ENCODE measurements around the gene BLVRB. TPM values are rescaled to one million over a fixed set of nuclear protein-coding genes. Genes with fewer than 3 reads are reported as not detected.

The BLVRB gene
- total and polyA plus RNA-seq, 8 donors = 54.3 to 561 (median 252) TPM

GRCh38 chr19:40418040-40418439 is 47.5 kb downstream of the BLVRB start:
- H3K9me3 ChIP-seq = no peaks in the 10 kb centered on the region
- H3K4me1 ChIP-seq = peaks cover 26 to 45% (median 32%) of the 10 kb centered on the region in 4 donors
- peaks cover 8 to 9% (median 9%) of the 10 kb centered on the region in 4 donors for H3K36me3 ChIP-seq
- TF ChIP-seq, protein P1, sequence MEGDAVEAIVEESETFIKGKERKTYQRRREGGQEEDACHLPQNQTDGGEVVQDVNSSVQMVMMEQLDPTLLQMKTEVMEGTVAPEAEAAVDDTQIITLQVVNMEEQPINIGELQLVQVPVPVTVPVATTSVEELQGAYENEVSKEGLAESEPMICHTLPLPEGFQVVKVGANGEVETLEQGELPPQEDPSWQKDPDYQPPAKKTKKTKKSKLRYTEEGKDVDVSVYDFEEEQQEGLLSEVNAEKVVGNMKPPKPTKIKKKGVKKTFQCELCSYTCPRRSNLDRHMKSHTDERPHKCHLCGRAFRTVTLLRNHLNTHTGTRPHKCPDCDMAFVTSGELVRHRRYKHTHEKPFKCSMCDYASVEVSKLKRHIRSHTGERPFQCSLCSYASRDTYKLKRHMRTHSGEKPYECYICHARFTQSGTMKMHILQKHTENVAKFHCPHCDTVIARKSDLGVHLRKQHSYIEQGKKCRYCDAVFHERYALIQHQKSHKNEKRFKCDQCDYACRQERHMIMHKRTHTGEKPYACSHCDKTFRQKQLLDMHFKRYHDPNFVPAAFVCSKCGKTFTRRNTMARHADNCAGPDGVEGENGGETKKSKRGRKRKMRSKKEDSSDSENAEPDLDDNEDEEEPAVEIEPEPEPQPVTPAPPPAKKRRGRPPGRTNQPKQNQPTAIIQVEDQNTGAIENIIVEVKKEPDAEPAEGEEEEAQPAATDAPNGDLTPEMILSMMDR (IDR thresholded peaks at IDR 0.05) = no peak
- TF ChIP-seq POLR2AphosphoS5 (IDR thresholded peaks at IDR 0.05) (no peak), EP300 (IDR thresholded peaks at IDR 0.05) (no peak)
- no peaks in the 10 kb centered on the region for H3K27me3 ChIP-seq
- WGBS, 5 donors = 82 to 96% (median 92%) methylated on average over 3 of the region's 3 CpGs
- H3K27ac ChIP-seq = peak overlapping the region in 4 of 5 donors; percentile 61 to 81 (median 80)
- intact Hi-C loops (cut with DNase I; ENCODE audit: low total_unique reads) = no loop called here
- DNase-seq = no peak
- H3K4me3 ChIP-seq = no peak overlapping the region

GRCh38 chr19:40417643-40417981 is 47.9 kb downstream of the BLVRB start:
- intact Hi-C loops (cut with DNase I; ENCODE audit: low total_unique reads) = no loop called here
- Histone ChIP-seq H3K4me3 (no peak overlapping the region), H3K27me3 (no peaks in the 10 kb centered on the region), H3K9me3 (no peaks in the 10 kb centered on the region), H3K36me3 (peaks cover 4% of the 10 kb centered on the region in 4 donors), H3K4me1 (peaks cover 21 to 41% (median 28%) of the 10 kb centered on the region in 4 donors), H3K27ac (peak overlapping the region; percentile 48 to 81 (median 79))
- DNase-seq = no peak
- no peak for TF ChIP-seq POLR2AphosphoS5 (IDR thresholded peaks at IDR 0.05)
- TF ChIP-seq, protein P1 (IDR thresholded peaks at IDR 0.05) = no peak
- no peak for TF ChIP-seq POLR2A (IDR thresholded peaks at IDR 0.05)
- no peak for TF ChIP-seq EP300 (IDR thresholded peaks at IDR 0.05)
- 70 to 83% (median 79%) methylated on average over 4 of the region's 4 CpGs for WGBS, 5 donors

DNA sequence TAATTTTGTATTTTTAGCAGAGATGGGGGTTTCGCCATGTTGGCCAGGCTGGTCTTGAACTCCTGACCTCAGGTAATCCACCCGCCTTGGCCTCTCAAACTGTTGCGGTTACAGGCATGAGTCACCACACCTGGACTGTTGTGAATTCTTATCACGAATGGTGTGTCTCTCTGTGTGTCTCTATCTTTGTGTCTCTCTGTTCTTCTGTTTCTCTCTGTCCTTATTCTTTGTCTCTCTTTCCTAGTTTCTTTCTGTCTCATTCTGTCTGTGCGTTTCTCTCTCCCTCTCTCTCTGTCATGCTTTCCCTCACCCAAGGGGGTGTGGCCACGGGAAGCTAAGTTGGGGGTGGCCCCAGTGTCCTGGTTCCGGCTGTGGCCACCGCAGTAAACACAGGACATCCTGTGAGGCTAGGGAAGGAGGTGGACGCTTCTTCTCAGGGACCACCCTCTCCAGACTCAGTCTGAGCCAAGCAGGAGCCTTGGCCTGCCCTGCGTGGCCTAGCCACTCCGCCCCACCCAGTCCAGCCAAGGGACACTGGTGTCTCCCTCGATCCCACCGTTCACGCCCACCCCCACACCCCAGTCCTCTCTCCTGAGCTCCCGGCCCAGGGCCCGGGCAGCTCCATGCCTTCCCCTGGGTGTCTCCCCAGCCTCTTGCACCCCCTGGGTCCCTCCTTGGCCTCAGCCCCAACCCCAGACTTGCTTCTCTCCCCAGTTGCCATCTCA is 48.5 kb downstream of the BLVRB start:
- H3K4me1 ChIP-seq = peaks cover 16 to 36% (median 23%) of the 10 kb centered on the region in 4 donors
- no peaks in the 10 kb centered on the region for H3K36me3 ChIP-seq
- no peak overlapping the region for H3K4me3 ChIP-seq
- intact Hi-C loops (cut with DNase I; ENCODE audit: low total_unique reads) = no loop called here
- peak; percentile 44 to 83 for DNase-seq
- peak overlapping the region; percentile 48 to 81 (median 79) for H3K27ac ChIP-seq
- H3K9me3 ChIP-seq = no peaks in the 10 kb centered on the region
- no peaks in the 10 kb centered on the region for H3K27me3 ChIP-seq
- 32 to 36% (median 36%) methylated on average over 12 to 16 of the region's 16 CpGs for WGBS, 5 donors
- TF ChIP-seq POLR2AphosphoS5 (IDR thresholded peaks at IDR 0.05) (peak; percentile 34 to 71 (median 63)), POLR2A (IDR thresholded peaks at IDR 0.05) (no peak)

GRCh38 chr19:40415768-40416167 is 49.8 kb downstream of the BLVRB start:
- no peak for TF ChIP-seq POLR2A (IDR thresholded peaks at IDR 0.05)
- no peak for TF ChIP-seq POLR2AphosphoS5 (IDR thresholded peaks at IDR 0.05)
- TF ChIP-seq EP300 (IDR thresholded peaks at IDR 0.05) = no peak
- TF ChIP-seq, protein P1 (IDR thresholded peaks at IDR 0.05) = no peak
- Histone ChIP-seq H3K27ac (peak overlapping the region in 1 of 5 donors; percentile 79), H3K27me3 (no peaks in the 10 kb centered on the region), H3K36me3 (no peaks in the 10 kb centered on the region), H3K9me3 (no peaks in the 10 kb centered on the region), H3K4me1 (peaks cover 8 to 34% (median 19%) of the 10 kb centered on the region in 4 donors), H3K4me3 (no peak overlapping the region)
- intact Hi-C loops (cut with DNase I; ENCODE audit: low total_unique reads) = no loop called here
- DNase-seq = no peak
- WGBS, 5 donors = 84 to 98% (median 94%) methylated on average over 2 of the region's 2 CpGs
